BE2C (cell line): Measurements from ENCODE around the gene TRERF1.

Experiments
- DNase-seq: peaks from one replicate; pipeline ENCODE4 v3.0.0-alpha.2; 2020
- H3K27me3 ChIP-seq: fragments of 250-450 bp; sonication (Bioruptor Pico); 2 replicates; pipeline ENCODE4 v1.5.1; 2020; ENCODE audit warnings: mild to moderate bottlenecking
- H3K36me3 ChIP-seq: fragments of 250-450 bp; sonication (Bioruptor Pico); 2 replicates; pipeline ENCODE4 v1.5.1; 2020; ENCODE audit warnings: mild to moderate bottlenecking
- H3K4me1 ChIP-seq: fragments of 250-450 bp; sonication (Bioruptor Pico); 2 replicates; pipeline ENCODE4 v1.5.1; 2020
- H3K4me3 ChIP-seq: 2 replicates; pipeline ENCODE4 v1.5.1; 2011; ENCODE audit warnings: low read depth, low read length
- H3K9me3 ChIP-seq: fragments of 250-450 bp; sonication (Bioruptor Pico); 2 replicates; pipeline ENCODE4 v1.5.1; 2020
- CTCF ChIP-seq: IDR thresholded peaks from 2 replicates; pipeline ENCODE4 v1.5.1; 2012; ENCODE audit warnings: mild to moderate bottlenecking, low read depth, low read length

Gene TRERF1

GRCh38 chr6:42355416-42355815 is 96.3 kb downstream of the TRERF1 start:
- TF ChIP-seq CTCF = no peak
- Histone ChIP-seq H3K27me3 (no peaks in the 10 kb centered on the region), H3K36me3 (no peaks in the 10 kb centered on the region), H3K4me3 (no peak overlapping the region), H3K4me1 (peaks cover 18% of the 10 kb centered on the region), H3K9me3 (no peaks in the 10 kb centered on the region)
- no peak for DNase-seq

- Histone ChIP-seq H3K36me3 (no peaks in the 10 kb centered on the region), H3K9me3 (no peaks in the 10 kb centered on the region), H3K27me3 (no peaks in the 10 kb centered on the region), H3K4me1 (peaks cover 18% of the 10 kb centered on the region), H3K4me3 (no peak overlapping the region)
- no peak for DNase-seq
- no peak for TF ChIP-seq CTCF
Observed at GRCh38 chr6:42354702-42355101, 97.0 kb downstream of the TRERF1 start.

GRCh38 chr6:42352856-42353564 is 98.7 kb downstream of the TRERF1 start:
- Histone ChIP-seq H3K4me1 (peaks cover 29% of the 10 kb centered on the region), H3K27me3 (peaks cover 3% of the 10 kb centered on the region), H3K36me3 (no peaks in the 10 kb centered on the region), H3K4me3 (no peak overlapping the region), H3K9me3 (no peaks in the 10 kb centered on the region)
- DNase-seq = no peak
- TF ChIP-seq CTCF = no peak

- Histone ChIP-seq H3K36me3 (no peaks in the 10 kb centered on the region), H3K4me3 (peak overlapping the region; percentile 34), H3K4me1 (peaks cover 28% of the 10 kb centered on the region), H3K9me3 (no peaks in the 10 kb centered on the region), H3K27me3 (peaks cover 3% of the 10 kb centered on the region)
- TF ChIP-seq CTCF = no peak
- no peak for DNase-seq
Observed at GRCh38 chr6:42350911-42351310, 100.8 kb downstream of the TRERF1 start.

- H3K4me3 ChIP-seq = peak overlapping the region; percentile 3
- H3K36me3 ChIP-seq = no peaks in the 10 kb centered on the region
- DNase-seq = peak; percentile 81
- H3K27me3 ChIP-seq = peaks cover 3% of the 10 kb centered on the region
- H3K9me3 ChIP-seq = no peaks in the 10 kb centered on the region
- peaks cover 22% of the 10 kb centered on the region for H3K4me1 ChIP-seq
- no peak for TF ChIP-seq CTCF
Observed at GRCh38 chr6:42349753-42350511, 101.8 kb downstream of the TRERF1 start.

GRCh38 chr6:42347456-42347855 is 104.3 kb downstream of the TRERF1 start:
- Histone ChIP-seq H3K9me3 (no peaks in the 10 kb centered on the region), H3K27me3 (peaks cover 3% of the 10 kb centered on the region), H3K36me3 (no peaks in the 10 kb centered on the region), H3K4me1 (peaks cover 22% of the 10 kb centered on the region), H3K4me3 (no peak overlapping the region)
- DNase-seq = no peak
- TF ChIP-seq CTCF = no peak
